ENCODE results near the gene C14orf93. TPM values are rescaled to one million over a fixed set of nuclear protein-coding genes. Genes with fewer than 3 reads are reported as not detected.
A peak's percentile ranks its signal among the peaks of the same experiment; 100 is the strongest.

Gene C14orf93
- total and polyA plus RNA-seq, 9 of the 15 experiments (the other 6 are each of a cell fraction or from before 2014, with no cell fraction given), result 2.2 to 22.4 (median 16.1) TPM

- TF ChIP-seq MYC (IDR thresholded peaks at IDR 0.05; ENCODE audit: low read depth, low read length), result peak; percentile 42; the same call in 1 of the 2 replicates
- TF ChIP-seq MYC (CRISPR knock-in tag; IDR thresholded peaks at IDR 0.05; ENCODE audit: borderline replicate concordance, low read depth), result no peak
- no peak for TF ChIP-seq CHCHD3 (CRISPR knock-in tag; IDR thresholded peaks at IDR 0.05)
- TF ChIP-seq HINFP (tag; conservative IDR thresholded peaks at IDR 0.05; ENCODE audit: low read depth), result no peak
- TF ChIP-seq MLX (CRISPR knock-in tag; conservative IDR thresholded peaks at IDR 0.05), result no peak
- no peak for TF ChIP-seq NR3C1 (CRISPR knock-in tag; IDR thresholded peaks at IDR 0.05)
- TF ChIP-seq RAD21 (CRISPR knock-in tag; conservative IDR thresholded peaks at IDR 0.05 in 1 of 2, IDR thresholded peaks at IDR 0.05 in 1 of 2), result peak; percentile 65 to 90
- TF ChIP-seq U2AF2 (optimal IDR thresholded peaks at IDR 0.05; ENCODE audit: low read depth, low read length), result no peak
- no peak for TF ChIP-seq ZNF586 (CRISPR knock-in tag; conservative IDR thresholded peaks at IDR 0.05)
- no peak for TF ChIP-seq ZNF121 (CRISPR knock-in tag; conservative IDR thresholded peaks at IDR 0.05)
- no peak for TF ChIP-seq PHTF2 (CRISPR knock-in tag; IDR thresholded peaks at IDR 0.05)
- TF ChIP-seq E2F3 (CRISPR knock-in tag; IDR thresholded peaks at IDR 0.05), result no peak
- no peak for TF ChIP-seq NFXL1 (CRISPR knock-in tag; IDR thresholded peaks at IDR 0.05)
- TF ChIP-seq SMAD2 (IDR thresholded peaks at IDR 0.05; ENCODE audit: low read depth, low read length), result no peak
- TF ChIP-seq PTBP1 (IDR thresholded peaks at IDR 0.05; ENCODE audit: low read depth, low read length), result no peak
- no peak for TF ChIP-seq ZNF639 (CRISPR knock-in tag; conservative IDR thresholded peaks at IDR 0.05 in 1 of 2, IDR thresholded peaks at IDR 0.05 in 1 of 2)
- TF ChIP-seq RBM17 (IDR thresholded peaks at IDR 0.05; ENCODE audit: borderline replicate concordance, low read depth, low read length), result no peak
- no peak for TF ChIP-seq GABPB1 (CRISPR knock-in tag; IDR thresholded peaks at IDR 0.05)
- TF ChIP-seq ZNF766 (CRISPR knock-in tag; conservative IDR thresholded peaks at IDR 0.05), result no peak
- TF ChIP-seq ZNF668 (CRISPR knock-in tag; IDR thresholded peaks at IDR 0.05), result no peak
- no peak for TF ChIP-seq SRF (CRISPR knock-in tag; IDR thresholded peaks at IDR 0.05)
- 0 out of 4 replicates have a peak, but pooled peaks of 1 of the 2 experiments have one; percentile 39 for TF ChIP-seq MNT (conservative IDR thresholded peaks at IDR 0.05)
- TF ChIP-seq ARID2 (IDR thresholded peaks at IDR 0.05), result peak; percentile 60; the same call in 1 of the 2 replicates
Measured at GRCh38 chr14:23054000-23054811, 44.3 kb upstream of the C14orf93 start (continued).
